IMR-90 (cell line): ENCODE data around the gene EBLN1. TPM values are rescaled to one million over a fixed set of nuclear protein-coding genes. Genes with fewer than 3 reads are reported as not detected.

ENCODE experiments used
- ATAC-seq: fragments of 200-7000 bp; cut with Tn5 transposase; 2 replicates; pipeline ENCODE4 v1.9.1; 2020; ENCODE audit warnings: low read depth, mild to moderate bottlenecking, moderate library complexity
- BruUV-seq: library from RNA; stranded (reverse); fragments of 400-500 nt; replicated peaks from 2 replicates; lab custom pipeline; 2021; lab: Mats Ljungman, UMichigan
- CTCF ChIA-PET: fragments of 300-600 bp; formaldehyde crosslinking; extraction: SDS; loops from one replicate; lab custom pipeline; 2021; ENCODE audit warnings: antibody characterized with exemption; lab: Yijun Ruan, JAX
- POLR2A ChIA-PET: fragments of 300-600 bp; sonication (Branson Sonifier 250); formaldehyde crosslinking; loops from one replicate; lab custom pipeline; 2022; ENCODE audit warnings: antibody characterized with exemption; ENCODE audit not compliant: unreplicated experiment; lab: Charles Lee
- DNase-seq: peaks from one replicate; pipeline ENCODE4 v3.0.0; 2013
- H2AFZ ChIP-seq: replicated peaks from 2 replicates; pipeline ENCODE3; 2013; ENCODE audit warnings: low read length, mild to moderate bottlenecking; ENCODE audit not compliant: poor library complexity
- H2AK5ac ChIP-seq: 2 replicates; pipeline ENCODE4 v1.6.1; 2013; ENCODE audit warnings: low read depth, low read length, inconsistent platforms
- H2AK9ac ChIP-seq: replicated peaks from 2 replicates; pipeline ENCODE3; 2013; ENCODE audit warnings: mild to moderate bottlenecking, low read depth, low read length, moderate library complexity; ENCODE audit not compliant: poor library complexity
- H2BK120ac ChIP-seq: 2 replicates; pipeline ENCODE4 v1.6.1; 2013; ENCODE audit warnings: low read depth, low read length, inconsistent platforms
- H2BK15ac ChIP-seq: 3 replicates; pipeline ENCODE4 v1.6.1; 2013; ENCODE audit warnings: low read depth, low read length, inconsistent platforms
- H2BK20ac ChIP-seq: 2 replicates; pipeline ENCODE4 v1.6.1; 2013; ENCODE audit warnings: low read depth, mild to moderate bottlenecking, inconsistent platforms, low read length, moderate library complexity
- H2BK5ac ChIP-seq: 2 replicates; pipeline ENCODE4 v1.6.1; 2013; ENCODE audit warnings: mild to moderate bottlenecking, low read depth, low read length, inconsistent platforms; ENCODE audit not compliant: poor library complexity, severe bottlenecking
- H3K14ac ChIP-seq: replicated peaks from 2 replicates; pipeline ENCODE4 v1.6.1; 2013; ENCODE audit warnings: low read depth, low read length, inconsistent platforms
- H3K18ac ChIP-seq: 2 replicates; pipeline ENCODE4 v1.6.1; 2013; ENCODE audit warnings: low read depth, low read length, control low read depth
- H3K23ac ChIP-seq: 2 replicates; pipeline ENCODE4 v1.6.1; 2013; ENCODE audit warnings: low read depth, low read length, inconsistent platforms
- H3K27ac ChIP-seq: 2 replicates; pipeline ENCODE4 v1.5.1; 2013; ENCODE audit warnings: mild to moderate bottlenecking, control low read depth, low read length; ENCODE audit not compliant: insufficient read depth
- H3K27me3 ChIP-seq: 2 replicates; pipeline ENCODE4 v1.6.1; 2013; ENCODE audit warnings: low read length; ENCODE audit not compliant: control insufficient read depth, insufficient read depth
- H3K36me3 ChIP-seq: 2 replicates; pipeline ENCODE4 v1.6.1; 2013; ENCODE audit warnings: low read length, mixed read lengths; ENCODE audit not compliant: control insufficient read depth, insufficient read depth
- H3K4ac ChIP-seq: 2 replicates; pipeline ENCODE4 v1.6.1; 2013; ENCODE audit warnings: low read depth, low read length, inconsistent platforms
- H3K4me1 ChIP-seq: 2 replicates; pipeline ENCODE4 v1.6.1; 2013; ENCODE audit warnings: low read length, mixed read lengths; ENCODE audit not compliant: control insufficient read depth, insufficient read depth
- H3K4me2 ChIP-seq: 2 replicates; pipeline ENCODE4 v1.6.1; 2013; ENCODE audit warnings: low read depth, mild to moderate bottlenecking, control low read depth, low read length, moderate library complexity
- H3K4me3 ChIP-seq: 2 replicates; pipeline ENCODE4 v1.5.1; 2013; ENCODE audit warnings: low read depth, mild to moderate bottlenecking, control low read depth, low read length, moderate library complexity; ENCODE audit not compliant: insufficient read depth
- H3K56ac ChIP-seq: 2 replicates; pipeline ENCODE4 v1.6.1; 2013; ENCODE audit warnings: low read length, inconsistent platforms; ENCODE audit not compliant: insufficient read depth; ENCODE audit errors: extremely low read depth
- H3K79me1 ChIP-seq, 2 experiments: 2 replicates each; pipeline ENCODE4 v1.6.1; 2013; ENCODE audit warnings: low read length in 2 of 2, inconsistent platforms in 1 of 2, low read depth in 1 of 2
- H3K9ac ChIP-seq: 2 replicates; pipeline ENCODE4 v1.6.1; 2013; ENCODE audit warnings: low read depth, low read length, control low read depth
- H3K9me1 ChIP-seq: 2 replicates; pipeline ENCODE4 v1.6.1; 2013; ENCODE audit warnings: low read length, inconsistent platforms; ENCODE audit not compliant: insufficient read depth
- H3K9me3 ChIP-seq: 2 replicates; pipeline ENCODE4 v1.6.1; 2013; ENCODE audit warnings: low read length; ENCODE audit not compliant: control insufficient read depth, insufficient read depth
- H4K20me1 ChIP-seq: 2 replicates; pipeline ENCODE4 v1.6.1; 2013; ENCODE audit warnings: low read length, inconsistent platforms; ENCODE audit not compliant: insufficient read depth
- H4K5ac ChIP-seq: 2 replicates; pipeline ENCODE4 v1.6.1; 2013; ENCODE audit warnings: mild to moderate bottlenecking, low read depth, low read length, control low read depth
- H4K8ac ChIP-seq, 2 experiments: 2 replicates each; pipeline ENCODE4 v1.6.1; 2013; ENCODE audit warnings: low read depth in 2 of 2, low read length in 2 of 2, control low read depth in 1 of 2, inconsistent platforms in 1 of 2
- H4K91ac ChIP-seq: 2 replicates; pipeline ENCODE4 v1.6.1; 2013; ENCODE audit warnings: low read depth, low read length, inconsistent platforms; ENCODE audit not compliant: insufficient read depth
- MXI1 ChIP-seq: IDR thresholded peaks from 2 replicates; pipeline ENCODE4 v1.6.1; 2012; ENCODE audit warnings: low read depth, mild to moderate bottlenecking, low read length, moderate library complexity, borderline replicate concordance
- RCOR1 ChIP-seq: IDR thresholded peaks from 2 replicates; pipeline ENCODE4 v1.6.1; 2012; ENCODE audit warnings: mild to moderate bottlenecking, low read length, improper control_type of control experiment; ENCODE audit not compliant: insufficient replicate concordance
- WGBS, 2 experiments: methylation state at CpG; one replicate each; pipeline versions ENCODE4 v1.1.5 to v1.1.7; 2013; ENCODE audit warnings: missing lambda C conversion rate in 2 of 2; ENCODE audit not compliant: insufficient read length in 1 of 2; ENCODE audit errors: extremely low coverage in 2 of 2; 5-methylcytosine and 5-hydroxymethylcytosine counted together
- dilution Hi-C: fragments of 300-500 bp; cut with HindIII; formaldehyde crosslinking; loops from one replicate; pipeline ENCODE4 v1.14.3; 2018; ENCODE audit warnings: low sequenced_read_pairs; ENCODE audit not compliant: unreplicated experiment
- in situ Hi-C: fragments of 300-500 bp; cut with MboI; formaldehyde crosslinking; loops from 3 replicates; pipeline ENCODE4 v1.14.3; 2019; ENCODE audit warnings: low sequenced_read_pairs, inconsistent platforms, mixed read lengths
- intact Hi-C: fragments of 100-400 bp; cut with micrococcal nuclease; formaldehyde crosslinking; loops from 2 replicates; pipeline ENCODE4 v1.10.0; 2022
- polyA plus RNA-seq, 3 experiments: library from polyadenylated mRNA; depleted of rRNA; stranded (reverse); fragments of >200 nt; gene quantifications; 2 replicates each; pipeline ENCODE4 v1.2.3, GENCODE V29; 2012; ENCODE audit warnings: low replicate concordance in 1 of 3
- total RNA-seq: library from RNA; depleted of rRNA; stranded (reverse); fragments of >200 nt; gene quantifications from 2 replicates; pipeline ENCODE4 v1.2.3, GENCODE V29; 2012

Gene EBLN1
- total and polyA plus RNA-seq, 2 of the 4 experiments (the other 2 are of a cell fraction), result not detected

GRCh38 chr10:22251751-22252223 lies 34.0 kb upstream of the EBLN1 start:
- Histone ChIP-seq H3K36me3 (no peaks in the 10 kb centered on the region), H3K14ac (peak overlapping the region; percentile 99), H2BK120ac (peak overlapping the region; percentile 97), H4K20me1 (no peaks in the 10 kb centered on the region), H3K4ac (peak overlapping the region; percentile 96), H4K91ac (peak overlapping the region; percentile 91), H3K18ac (peak overlapping the region; percentile 35; the same call in 1 of the 2 replicates), H3K4me2 (peak overlapping the region; percentile 89), H3K23ac (peak overlapping the region; percentile 100), H3K4me1 (no peaks in the 10 kb centered on the region), H2AFZ (peak overlapping the region; percentile 96), H3K9me1 (no peaks in the 10 kb centered on the region), H3K56ac (peak overlapping the region; percentile 75; the same call in 1 of the 2 replicates), H4K8ac (peak overlapping the region; percentile 72 to 86; a peak in 3 of 4 replicates), H2BK20ac (peak overlapping the region; percentile 71; the same call in 1 of the 2 replicates), H2AK9ac (peak overlapping the region; percentile 85), H3K79me1 (no peaks in the 10 kb centered on the region), H2BK15ac (peak overlapping the region; percentile 79; the same call in 1 of the 3 replicates), H3K4me3 (peak overlapping the region; percentile 49), H3K27ac (peak overlapping the region; percentile 16; the same call in 1 of the 2 replicates), H2BK5ac (no peak overlapping the region), H3K9ac (peak overlapping the region; percentile 68; the same call in 1 of the 2 replicates), H3K27me3 (peaks cover 8% of the 10 kb centered on the region), H4K5ac (peak overlapping the region; percentile 31; the same call in 1 of the 2 replicates), H2AK5ac (no peak overlapping the region), H3K9me3 (no peaks in the 10 kb centered on the region)
- in situ Hi-C loops (no loop called here), dilution Hi-C loops (no loop called here), intact Hi-C loops (loop anchor here (2.0 kb wide), 1 partner anchor 23 kb away; no protein-coding TSS in a partner anchor)
- ChIA-PET POLR2A (no interaction called here), CTCF (no interaction called here)
- ATAC-seq, result peak; percentile 75
- TF ChIP-seq RCOR1, result no peak
- no peak for TF ChIP-seq MXI1
- DNase-seq, result no peak
- WGBS, 2 experiments, result 0% methylated on average over 7 of the region's 28 CpGs; no CpG with 5 or more reads in 1 of the 2 experiments
- BruUV-seq, result no TSS peak
